ENCODE measurements around the gene SPATA24. TPM values are rescaled to one million over a fixed set of nuclear protein-coding genes. Genes with fewer than 3 reads are reported as not detected.
"Not testable (repeated sequence)": the region's sequence is repeated elsewhere in the genome, so short reads cannot be mapped to it uniquely, and the experiment has no call there.

Gene SPATA24
- total RNA-seq, 1 experiment from 2014 or later, result 3.1 TPM

- H2AFZ ChIP-seq (ENCODE audit: low read depth, low read length, poor library complexity, severe bottlenecking), result no peak overlapping the region
- H3K9me3 ChIP-seq (ENCODE audit: control insufficient read depth in 1 of 2, insufficient read depth in 1 of 2, low read depth in 1 of 2, low read length in 2 of 2), result no peaks in the 10 kb centered on the region
- H3K27me3 ChIP-seq (ENCODE audit: insufficient read depth, low read length), result no peaks in the 10 kb centered on the region
- no peaks in the 10 kb centered on the region for H3K36me3 ChIP-seq (ENCODE audit: control insufficient read depth in 1 of 2, insufficient read depth in 2 of 2, low read length in 2 of 2)
- TF ChIP-seq ZFX (IDR thresholded peaks at IDR 0.05), result no peak
- no peak for TF ChIP-seq ELF1 (IDR thresholded peaks at IDR 0.05; ENCODE audit: borderline replicate concordance, low read depth)
- TF ChIP-seq EZH2phosphoT487 (IDR thresholded peaks at IDR 0.05; ENCODE audit: borderline replicate concordance), result no peak
- TF ChIP-seq REST (IDR thresholded peaks at IDR 0.05; ENCODE audit: low read depth), result no peak
- no peak for TF ChIP-seq TCF7L2 (IDR thresholded peaks at IDR 0.05; ENCODE audit: borderline replicate concordance, extremely low read depth, insufficient read depth, insufficient read length)
- TF ChIP-seq CEBPB (IDR thresholded peaks at IDR 0.05; ENCODE audit: low read depth), result no peak
- no peak for TF ChIP-seq POLR2AphosphoS5 (IDR thresholded peaks at IDR 0.05; ENCODE audit: low read depth, low read length)
- no peak for TF ChIP-seq JUND (IDR thresholded peaks at IDR 0.05)
- TF ChIP-seq SRF (IDR thresholded peaks at IDR 0.05; ENCODE audit: low read depth), result no peak
- no peak for TF ChIP-seq FOSL1 (IDR thresholded peaks at IDR 0.05; ENCODE audit: low read depth)
- TF ChIP-seq EZH2 (IDR thresholded peaks at IDR 0.05), result no peak
- TF ChIP-seq SP1 (IDR thresholded peaks at IDR 0.05; ENCODE audit: low read depth), result no peak
- no peak for TF ChIP-seq RAD21 (IDR thresholded peaks at IDR 0.05; ENCODE audit: low read depth)
- TF ChIP-seq EGR1 (IDR thresholded peaks at IDR 0.05; ENCODE audit: low read depth), result no peak
- ChIA-PET RAD21 (ENCODE audit: low non-redundant PET in 1 of 2, low total read pairs in 2 of 2, uncharacterized antibody in 2 of 2, unreplicated experiment in 2 of 2) (no interaction called here), POLR2A (no interaction called here), CTCF (no interaction called here)
- ATAC-seq (no peak), DNase-seq (ENCODE audit: low read depth, low spot score) (no peak)
- intact Hi-C loops (cut with micrococcal nuclease), result no loop called here
- no peak overlapping the region for H3K27ac ChIP-seq (ENCODE audit: low read depth, low read length)
- no peak overlapping the region for H3K4me3 ChIP-seq (replicated peaks in 1 of 2; ENCODE audit: low read depth in 1 of 2, low read length in 2 of 2)
- 0 out of 2 replicates have a peak overlapping the region, but pooled peaks have one; percentile 6 for H3K9ac ChIP-seq (ENCODE audit: low read length)
- BruUV-seq (replicated peaks), result no TSS peak
- H3K4me1 ChIP-seq (ENCODE audit: control insufficient read depth in 1 of 2, insufficient read depth in 2 of 2, low read length in 2 of 2), result peaks cover 2 to 19% of the 10 kb centered on the region in 2 experiments; a peak in 3 of 4 replicates
- peak overlapping the region; percentile 31 for H3K4me2 ChIP-seq (ENCODE audit: low read length)
- H3K79me2 ChIP-seq (ENCODE audit: insufficient read depth, low read length), result no peaks in the 10 kb centered on the region
- H3K9me2 ChIP-seq (ENCODE audit: insufficient read depth), result no peaks in the 10 kb centered on the region
- no peaks in the 10 kb centered on the region for H4K20me1 ChIP-seq (ENCODE audit: insufficient read depth)
These were observed 40.1 kb upstream of the SPATA24 start for GRCh38 chr5:139443831-139444453.

- CTCF ChIA-PET; BruUV-seq (replicated peaks); H3K4me3 ChIP-seq (replicated peaks in 1 of 2; ENCODE audit: low read depth in 1 of 2, low read length in 2 of 2); H3K4me2 ChIP-seq (ENCODE audit: low read length); H4K20me1 ChIP-seq (ENCODE audit: insufficient read depth); H3K9ac ChIP-seq (ENCODE audit: low read length); H3K79me2 ChIP-seq (ENCODE audit: insufficient read depth, low read length); POLR2A ChIA-PET; DNase-seq (ENCODE audit: low read depth, low spot score); H3K9me3 ChIP-seq (ENCODE audit: control insufficient read depth in 1 of 2, insufficient read depth in 1 of 2, low read depth in 1 of 2, low read length in 2 of 2); intact Hi-C loops (cut with micrococcal nuclease); RAD21 ChIA-PET (ENCODE audit: low non-redundant PET in 1 of 2, low total read pairs in 2 of 2, uncharacterized antibody in 2 of 2, unreplicated experiment in 2 of 2); H3K9me2 ChIP-seq (ENCODE audit: insufficient read depth); H3K27me3 ChIP-seq (ENCODE audit: insufficient read depth, low read length); ATAC-seq; H2AFZ ChIP-seq (ENCODE audit: low read depth, low read length, poor library complexity, severe bottlenecking); H3K36me3 ChIP-seq (ENCODE audit: control insufficient read depth in 1 of 2, insufficient read depth in 2 of 2, low read length in 2 of 2); H3K27ac ChIP-seq (ENCODE audit: low read depth, low read length): not testable (repeated sequence)
- H3K4me1 ChIP-seq (ENCODE audit: control insufficient read depth in 1 of 2, insufficient read depth in 2 of 2, low read length in 2 of 2), result peaks cover 2 to 26% of the 10 kb centered on the region in 2 experiments; a peak in 3 of 4 replicates
These were observed 36.5 kb upstream of the SPATA24 start for GRCh38 chr5:139440416-139440815.
